Measurements from ENCODE around the gene CXorf65. TPM values are rescaled to one million over a fixed set of nuclear protein-coding genes. Genes with fewer than 3 reads are reported as not detected.
A peak's percentile ranks its signal among the peaks of the same experiment; 100 is the strongest.

CXorf65 gene
- total RNA-seq, 1 donor from 2014 or later: not detected

DNA sequence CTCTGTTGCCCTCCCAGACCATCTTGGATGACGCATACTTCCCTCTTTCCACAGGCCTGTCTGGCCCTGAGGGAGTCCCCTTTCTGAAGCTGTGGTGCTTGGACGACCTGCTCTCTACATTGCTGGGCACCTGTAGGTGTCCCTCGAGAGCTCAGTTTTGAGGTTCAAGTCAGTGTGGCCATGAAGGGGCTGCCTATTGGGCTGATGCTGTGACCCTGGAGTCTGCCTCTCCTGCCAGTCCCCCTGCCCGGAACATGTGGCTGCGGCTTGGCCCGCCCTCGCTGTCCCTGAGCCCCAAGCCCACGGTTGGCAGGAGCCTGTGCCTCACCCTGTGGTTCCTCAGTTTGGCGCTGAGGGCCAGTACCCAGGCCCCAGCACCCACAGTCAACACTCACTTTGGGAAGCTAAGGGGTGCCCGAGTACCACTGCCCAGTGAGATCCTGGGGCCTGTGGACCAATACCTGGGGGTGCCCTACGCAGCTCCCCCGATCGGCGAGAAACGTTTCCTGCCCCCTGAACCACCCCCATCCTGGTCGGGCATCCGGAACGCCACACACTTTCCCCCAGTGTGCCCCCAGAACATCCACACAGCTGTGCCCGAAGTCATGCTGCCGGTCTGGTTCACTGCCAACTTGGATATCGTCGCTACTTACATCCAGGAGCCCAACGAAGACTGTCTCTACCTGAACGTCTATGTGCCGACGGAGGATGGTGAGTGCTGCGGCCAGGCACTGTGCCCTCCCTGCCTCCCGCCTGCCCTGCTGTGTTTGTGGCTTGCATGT, 41.1 kb upstream of the CXorf65 start:
- intact Hi-C loops (cut with DNase I): no loop called here
- no peak overlapping the region for H3K27ac ChIP-seq
- ATAC-seq (no peak), DNase-seq (no peak)
- no peaks in the 10 kb centered on the region for H3K9me3 ChIP-seq
- TF ChIP-seq, protein P1, sequence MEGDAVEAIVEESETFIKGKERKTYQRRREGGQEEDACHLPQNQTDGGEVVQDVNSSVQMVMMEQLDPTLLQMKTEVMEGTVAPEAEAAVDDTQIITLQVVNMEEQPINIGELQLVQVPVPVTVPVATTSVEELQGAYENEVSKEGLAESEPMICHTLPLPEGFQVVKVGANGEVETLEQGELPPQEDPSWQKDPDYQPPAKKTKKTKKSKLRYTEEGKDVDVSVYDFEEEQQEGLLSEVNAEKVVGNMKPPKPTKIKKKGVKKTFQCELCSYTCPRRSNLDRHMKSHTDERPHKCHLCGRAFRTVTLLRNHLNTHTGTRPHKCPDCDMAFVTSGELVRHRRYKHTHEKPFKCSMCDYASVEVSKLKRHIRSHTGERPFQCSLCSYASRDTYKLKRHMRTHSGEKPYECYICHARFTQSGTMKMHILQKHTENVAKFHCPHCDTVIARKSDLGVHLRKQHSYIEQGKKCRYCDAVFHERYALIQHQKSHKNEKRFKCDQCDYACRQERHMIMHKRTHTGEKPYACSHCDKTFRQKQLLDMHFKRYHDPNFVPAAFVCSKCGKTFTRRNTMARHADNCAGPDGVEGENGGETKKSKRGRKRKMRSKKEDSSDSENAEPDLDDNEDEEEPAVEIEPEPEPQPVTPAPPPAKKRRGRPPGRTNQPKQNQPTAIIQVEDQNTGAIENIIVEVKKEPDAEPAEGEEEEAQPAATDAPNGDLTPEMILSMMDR (IDR thresholded peaks at IDR 0.05): no peak
- H3K27me3 ChIP-seq (ENCODE audit: low read depth): no peaks in the 10 kb centered on the region
- H3K4me3 ChIP-seq: no peak overlapping the region
- H3K4me1 ChIP-seq: no peaks in the 10 kb centered on the region
- H3K36me3 ChIP-seq: no peaks in the 10 kb centered on the region

- Histone ChIP-seq H3K4me1 (no peaks in the 10 kb centered on the region), H3K36me3 (peaks cover 21% of the 10 kb centered on the region), H3K27me3 (ENCODE audit: low read depth) (no peaks in the 10 kb centered on the region), H3K9me3 (no peaks in the 10 kb centered on the region), H3K27ac (no peak within 1 kb of the TSS), H3K4me3 (peak within 1 kb of the TSS; percentile 27)
- no peak for ATAC-seq
- no peak for DNase-seq
- TF ChIP-seq, protein P1 (IDR thresholded peaks at IDR 0.05): no peak
- intact Hi-C loops (cut with DNase I): no loop called here
Observed at GRCh38 chrX:71144651-71145050, 38.1 kb upstream of the CXorf65 start, which contains the start of gene NLGN3. Gene NLGN3 (plus strand): TSS chrX:71144841. CDS start chrX:71147750, 2,909 bp downstream.

GRCh38 chrX:71143508-71143907, 37.0 kb upstream of the CXorf65 start:
- ATAC-seq (no peak), DNase-seq (no peak)
- H3K4me1 ChIP-seq: no peaks in the 10 kb centered on the region
- H3K4me3 ChIP-seq: no peak overlapping the region
- intact Hi-C loops (cut with DNase I): no loop called here
- H3K27me3 ChIP-seq (ENCODE audit: low read depth): no peaks in the 10 kb centered on the region
- H3K9me3 ChIP-seq: no peaks in the 10 kb centered on the region
- H3K27ac ChIP-seq: no peak overlapping the region
- H3K36me3 ChIP-seq: peaks cover 32% of the 10 kb centered on the region
- TF ChIP-seq, protein P1 (IDR thresholded peaks at IDR 0.05): no peak

DNA sequence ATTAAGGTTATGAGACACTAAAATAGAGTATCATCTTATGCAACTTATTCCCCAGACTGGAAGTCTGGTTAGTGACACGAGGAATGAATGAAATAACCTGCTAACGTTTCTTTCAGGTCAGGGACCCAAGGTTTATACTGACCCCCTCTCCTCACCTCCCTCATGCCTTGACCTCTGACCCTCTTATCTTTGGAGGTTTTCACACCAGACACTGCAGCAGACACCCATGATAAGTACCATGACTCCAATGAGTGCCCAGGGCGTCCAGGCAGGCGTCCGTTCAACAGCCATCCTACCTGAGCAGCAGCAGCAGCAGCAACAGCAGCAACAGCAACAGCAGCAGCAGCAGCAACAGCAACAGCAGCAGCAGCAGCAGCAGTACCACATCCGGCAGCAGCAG, 33.9 kb upstream of the CXorf65 start:
- H3K9me3 ChIP-seq: no peaks in the 10 kb centered on the region
- intact Hi-C loops (cut with DNase I): no loop called here
- TF ChIP-seq, protein P1 (IDR thresholded peaks at IDR 0.05): no peak
- no peaks in the 10 kb centered on the region for H3K4me1 ChIP-seq
- no peaks in the 10 kb centered on the region for H3K27me3 ChIP-seq (ENCODE audit: low read depth)
- ATAC-seq: no peak
- peaks cover 61% of the 10 kb centered on the region for H3K36me3 ChIP-seq
- DNase-seq: no peak
- no peak overlapping the region for H3K4me3 ChIP-seq
- H3K27ac ChIP-seq: no peak overlapping the region

GRCh38 chrX:71131510-71131909, 25.0 kb upstream of the CXorf65 start:
- TF ChIP-seq, protein P1 (IDR thresholded peaks at IDR 0.05): no peak
- peaks cover 88% of the 10 kb centered on the region for H3K36me3 ChIP-seq
- DNase-seq (no peak), ATAC-seq (no peak)
- no peaks in the 10 kb centered on the region for H3K4me1 ChIP-seq
- intact Hi-C loops (cut with DNase I): no loop called here
- no peak overlapping the region for H3K4me3 ChIP-seq
- H3K9me3 ChIP-seq: no peaks in the 10 kb centered on the region
- H3K27ac ChIP-seq: no peak overlapping the region
- H3K27me3 ChIP-seq (ENCODE audit: low read depth): no peaks in the 10 kb centered on the region

Measured in lower lobe of right lung (tissue), 2 donors.